NOMO-1 treated with dmso at 0.1 percent for 144 hours (cell line): Measurements from ENCODE around the gene SPECC1L.

ENCODE experiments used
- DNase-seq: peaks from one replicate; lab custom pipeline; 2025; ENCODE audit not compliant: unreplicated experiment; lab: John Stamatoyannopoulos, UW

The SPECC1L gene

DNA sequence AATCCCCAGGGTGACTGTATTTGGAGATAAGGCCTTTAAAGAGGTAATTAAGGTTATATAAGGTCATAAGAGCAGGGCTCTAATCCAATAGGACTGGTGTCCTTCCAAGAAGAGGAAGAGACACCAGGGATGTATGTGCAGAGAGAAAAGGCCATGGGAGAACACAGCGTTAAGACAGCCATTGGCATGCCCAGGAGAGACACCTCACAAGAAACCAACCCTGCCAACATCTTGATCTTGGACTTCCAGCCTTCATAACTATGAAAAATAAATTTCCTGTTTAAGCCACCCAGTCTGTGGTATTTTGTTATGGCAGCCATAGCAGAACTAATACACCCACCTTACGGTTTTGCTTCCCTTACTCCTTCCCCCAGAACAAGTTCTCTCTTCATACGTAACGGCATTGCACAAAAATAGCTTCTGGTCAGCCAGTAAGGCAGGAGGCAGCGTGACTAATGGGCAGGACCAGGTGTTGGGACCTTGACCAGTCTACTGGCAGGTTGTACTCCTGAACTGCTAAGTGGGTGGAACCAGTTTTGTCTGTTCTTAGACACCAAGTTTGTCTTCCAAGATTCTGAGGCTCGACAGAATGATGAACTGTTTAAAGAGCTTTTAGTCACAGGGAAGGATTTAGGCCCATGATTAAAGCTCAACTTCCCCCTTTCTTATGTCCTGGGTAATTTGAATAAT lies 192.6 kb downstream of the SPECC1L start:
- DNase-seq, result peak; percentile 45

DNA sequence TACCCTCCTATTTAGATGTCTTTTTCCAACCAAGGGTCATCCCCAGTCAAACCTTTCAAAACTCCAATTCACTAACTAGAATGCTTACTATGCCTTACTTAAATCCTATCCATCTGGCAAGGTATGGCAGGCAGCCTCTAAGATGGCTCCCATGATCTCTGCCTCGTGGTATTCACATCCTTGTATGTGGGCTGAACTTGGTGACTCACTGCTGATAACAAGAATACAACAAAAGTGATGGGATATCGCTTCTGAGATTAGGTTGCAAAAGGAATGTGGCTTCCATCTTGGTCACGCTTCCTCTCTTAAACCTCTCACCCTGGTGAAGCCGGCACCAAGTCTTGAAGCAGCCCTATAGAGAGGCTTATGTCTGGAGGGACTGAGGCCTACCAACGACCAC lies 194.9 kb downstream of the SPECC1L start:
- no peak for DNase-seq

DNA sequence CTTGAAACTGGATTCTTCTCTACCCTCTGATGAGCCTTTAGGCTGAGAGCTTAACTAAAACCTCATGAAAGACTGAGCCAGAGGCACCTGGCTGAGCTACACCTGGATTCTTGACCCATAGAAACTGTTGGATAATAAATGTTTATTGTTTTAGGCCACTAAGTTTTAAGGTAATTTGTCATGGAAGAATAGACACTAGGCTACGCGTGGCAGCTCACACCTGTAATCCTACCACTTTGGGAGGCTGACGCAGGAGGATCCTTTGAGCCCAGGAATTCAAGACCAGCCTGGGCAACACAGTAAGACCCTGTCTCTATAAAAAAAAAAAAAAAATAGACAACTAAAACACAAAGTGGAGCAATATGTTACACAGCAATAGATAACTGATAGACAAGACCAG lies 195.3 kb downstream of the SPECC1L start:
- DNase-seq, result no peak

DNA sequence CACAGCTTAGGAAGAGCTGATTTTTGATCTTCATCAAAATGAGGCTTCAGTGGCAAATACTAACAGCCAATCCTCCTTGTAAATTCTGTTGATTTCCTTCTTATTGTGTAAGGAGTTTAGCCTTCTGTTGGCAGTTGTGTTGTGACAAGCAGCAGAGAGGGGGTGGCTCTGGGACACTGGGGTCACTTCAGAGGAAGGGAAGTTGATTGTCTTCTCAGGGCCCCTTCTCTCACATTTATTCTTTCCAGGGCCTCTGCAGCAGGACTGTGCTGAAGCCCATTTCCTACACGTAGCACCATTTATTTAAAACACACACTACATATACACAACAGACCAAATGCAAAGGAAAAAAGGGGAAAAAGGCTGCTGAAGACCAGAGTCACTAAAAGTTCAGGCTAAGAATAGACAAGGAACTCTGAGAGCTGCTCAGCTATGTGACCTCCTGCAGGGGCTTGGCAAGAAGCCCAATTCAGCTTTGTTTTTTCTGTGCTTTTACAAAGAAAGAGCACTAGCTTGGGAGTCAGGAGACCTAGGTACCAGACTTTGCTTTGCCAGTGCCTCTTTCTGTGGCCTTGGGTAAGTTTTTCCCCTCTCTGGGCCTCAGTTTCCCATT lies 196.2 kb downstream of the SPECC1L start:
- DNase-seq, result peak; percentile 65

DNA sequence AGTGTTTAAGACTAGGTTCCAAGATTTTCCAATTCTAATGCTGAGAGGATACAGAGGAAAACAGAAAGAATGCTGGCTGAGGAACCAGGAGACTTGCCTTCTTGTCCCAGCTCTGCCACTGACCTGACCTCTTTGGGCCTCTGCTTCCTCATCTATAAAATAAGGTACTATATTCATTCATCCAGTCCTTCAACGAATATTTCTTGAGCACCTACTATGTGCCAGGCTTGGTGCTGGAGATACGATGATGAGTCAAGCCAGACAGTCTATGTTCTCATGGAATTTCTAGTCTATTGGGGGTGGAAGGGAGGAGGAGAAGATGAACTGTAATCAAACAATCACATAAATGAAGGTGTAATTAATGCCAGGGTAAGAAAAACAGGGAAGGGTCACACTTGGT lies 196.7 kb downstream of the SPECC1L start:
- DNase-seq, result no peak
